COLO668 (cell line): ENCODE results near the gene ZNF280D.
"Not testable (repeated sequence)": the region's sequence is repeated elsewhere in the genome, so short reads cannot be mapped to it uniquely, and the experiment has no call there.

Experiments
- DNase-seq: peaks from one replicate; lab custom pipeline; 2025; ENCODE audit not compliant: unreplicated experiment; lab: John Stamatoyannopoulos, UW

ZNF280D gene

GRCh38 chr15:56719021-56719612 lies 14.2 kb downstream of the ZNF280D start:
- DNase-seq: no peak

DNA sequence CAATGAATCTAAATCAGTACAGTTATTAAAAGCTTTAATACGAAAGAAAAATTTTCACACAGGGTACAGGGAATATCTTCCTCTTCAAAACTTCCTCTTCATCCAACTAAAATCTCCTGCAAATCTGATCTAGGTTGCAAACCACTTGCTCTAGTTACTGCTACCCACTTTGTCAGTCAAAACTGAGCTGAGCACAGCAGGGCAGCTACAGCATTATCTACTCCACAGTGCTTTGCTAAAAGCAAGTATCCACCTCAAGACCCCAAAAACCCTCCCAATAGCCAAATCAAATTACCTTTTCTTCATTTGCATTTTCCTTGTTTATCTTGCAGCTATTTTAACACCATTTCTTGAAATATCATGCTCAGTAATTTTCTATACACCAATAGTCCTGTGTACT lies 14.7 kb downstream of the ZNF280D start:
- DNase-seq: no peak

- no peak for DNase-seq
Measured at GRCh38 chr15:56716334-56716733, 17.0 kb downstream of the ZNF280D start.

DNA sequence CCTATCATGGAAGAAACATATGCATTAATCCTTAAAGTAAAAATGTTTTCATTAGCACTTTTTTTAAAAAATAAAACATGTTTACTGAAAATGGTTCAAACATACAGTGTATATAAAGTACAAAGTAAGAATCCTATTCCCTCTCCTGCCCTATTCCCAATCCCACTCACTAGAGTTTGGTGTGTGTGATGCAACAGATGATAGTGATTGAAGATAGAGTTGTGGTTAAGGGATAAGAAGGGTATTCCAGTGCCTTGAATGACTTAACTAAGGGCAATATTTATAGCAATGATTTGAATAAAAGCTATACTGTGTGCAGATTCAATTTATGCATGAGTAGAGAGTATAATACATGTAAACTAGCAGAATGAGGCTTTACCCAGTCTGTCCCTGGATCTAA lies 18.1 kb downstream of the ZNF280D start:
- DNase-seq: no peak

GRCh38 chr15:56709502-56709901 lies 23.8 kb downstream of the ZNF280D start:
- DNase-seq: not testable (repeated sequence)

GRCh38 chr15:56699743-56700142 lies 33.6 kb downstream of the ZNF280D start:
- DNase-seq: no peak

GRCh38 chr15:56698270-56698669 lies 35.0 kb downstream of the ZNF280D start:
- no peak for DNase-seq

DNA sequence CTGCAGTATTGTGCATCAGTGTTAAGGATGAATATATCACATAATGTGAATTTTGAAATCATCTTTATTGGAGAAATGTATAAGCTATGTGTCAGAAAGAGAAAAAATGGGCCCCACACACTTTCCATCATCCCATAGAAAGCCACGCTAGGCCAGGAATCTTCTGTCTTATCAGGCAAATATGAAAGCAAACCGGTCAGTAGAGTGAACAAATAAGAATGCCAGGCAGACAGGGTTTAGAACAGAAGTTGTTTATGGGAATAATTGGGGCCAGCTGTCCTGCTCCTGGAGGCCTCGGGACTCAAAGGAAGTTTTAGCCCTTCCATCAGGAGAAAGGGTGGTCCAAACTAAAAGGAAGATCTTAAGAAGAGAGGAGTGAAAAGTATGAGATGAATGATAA lies 39.5 kb downstream of the ZNF280D start:
- DNase-seq: no peak

GRCh38 chr15:56690733-56691132 lies 42.6 kb downstream of the ZNF280D start:
- DNase-seq: no peak

DNA sequence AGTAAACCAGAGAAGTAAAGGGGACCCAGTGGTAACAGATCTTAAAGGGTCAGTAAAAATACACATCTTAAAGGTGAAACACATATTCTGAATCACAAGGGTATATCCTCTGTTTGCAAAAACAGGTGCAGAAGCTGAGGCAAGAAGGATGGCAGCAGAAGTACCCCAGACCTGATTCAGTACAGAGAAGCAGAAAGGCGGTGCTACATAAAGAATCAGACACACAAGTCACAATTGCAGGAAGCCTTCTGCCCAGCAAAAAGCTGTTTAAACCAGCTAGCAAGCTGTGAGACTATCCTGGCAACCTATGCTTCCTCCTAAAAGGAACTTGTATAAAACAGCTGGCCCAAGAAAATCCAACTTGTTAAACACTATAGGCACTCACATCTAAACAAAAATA lies 49.4 kb downstream of the ZNF280D start:
- no peak for DNase-seq

DNA sequence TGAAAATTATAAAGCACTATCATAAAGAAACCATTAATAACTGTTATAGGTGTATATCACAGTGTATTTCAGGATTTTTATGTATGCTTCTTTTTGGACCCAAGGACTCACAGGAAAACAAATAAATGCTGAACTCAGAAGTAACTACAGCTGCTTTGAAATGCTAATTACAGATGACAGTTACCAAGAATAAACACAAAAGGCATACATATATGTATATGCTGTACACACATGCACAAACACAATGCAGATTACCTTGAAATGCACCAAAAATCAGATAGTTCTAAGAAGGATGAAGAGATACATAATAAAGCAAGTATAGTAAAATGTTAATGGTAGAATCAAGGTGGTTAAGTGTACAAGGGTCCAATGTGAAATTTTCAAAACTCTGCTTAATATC lies 52.2 kb downstream of the ZNF280D start:
- DNase-seq: no peak

- no peak for DNase-seq
Measured at GRCh38 chr15:56679225-56679624, 54.1 kb downstream of the ZNF280D start.

- no peak for DNase-seq
Measured at GRCh38 chr15:56678571-56678970, 54.7 kb downstream of the ZNF280D start.

- DNase-seq: no peak
Measured at GRCh38 chr15:56677271-56677670, 56.0 kb downstream of the ZNF280D start.

DNA sequence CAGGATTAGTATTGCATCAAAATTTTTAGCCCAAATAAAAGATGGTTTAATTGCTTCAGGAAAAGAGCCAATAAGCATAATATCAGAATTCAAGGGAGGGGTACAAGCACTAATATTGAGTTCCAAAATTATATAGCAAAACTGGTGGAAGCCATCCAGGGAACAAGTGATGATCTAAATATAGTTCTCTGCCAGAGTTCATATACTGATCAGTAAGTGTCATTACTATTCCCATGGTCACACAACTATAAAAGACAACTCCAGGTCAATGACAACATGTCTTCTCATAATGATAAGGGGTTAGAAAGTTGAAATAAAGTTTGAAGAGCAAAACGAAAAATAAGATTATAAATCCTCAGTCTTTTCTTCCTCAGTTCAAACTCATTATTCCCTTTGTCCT lies 57.4 kb downstream of the ZNF280D start:
- DNase-seq: no peak

DNA sequence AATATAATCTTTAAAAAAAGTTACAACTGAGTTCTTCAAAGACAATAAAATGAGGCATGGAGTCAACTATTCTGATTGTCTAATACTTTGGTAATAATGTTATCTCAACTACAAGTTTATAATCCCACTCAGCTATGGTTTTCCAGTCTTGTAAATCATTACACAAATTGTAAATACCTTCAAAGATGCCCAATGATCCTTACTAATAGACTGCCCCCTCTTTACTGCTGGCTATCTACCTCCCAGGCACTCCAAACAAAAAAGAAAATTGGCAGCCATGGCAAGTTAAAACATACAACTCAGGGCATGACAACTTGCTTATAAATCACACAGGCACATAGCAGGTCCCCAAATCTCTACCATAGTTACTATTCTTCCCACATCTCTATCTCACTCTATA lies 58.5 kb downstream of the ZNF280D start:
- DNase-seq: no peak

DNA sequence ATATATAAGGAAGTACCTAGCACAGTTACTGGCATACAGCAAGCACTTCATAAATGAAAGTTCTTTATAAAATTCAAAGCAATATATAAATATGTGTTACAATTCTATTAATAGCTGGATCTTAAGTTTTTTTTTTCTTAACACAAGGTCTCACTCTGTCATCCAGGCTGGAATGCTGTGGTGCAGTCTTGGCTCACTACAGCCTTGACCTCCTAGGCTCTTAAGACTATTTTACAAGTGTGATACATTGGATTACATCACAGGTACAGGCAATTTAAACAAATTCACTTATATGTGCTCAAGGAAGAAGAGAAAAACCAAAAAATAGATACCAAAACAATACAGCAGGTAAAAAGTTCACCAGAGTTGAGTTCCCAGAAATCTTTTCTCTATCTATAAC lies 60.6 kb downstream of the ZNF280D start:
- no peak for DNase-seq

- no peak for DNase-seq
Measured at GRCh38 chr15:56667517-56667916, 65.8 kb downstream of the ZNF280D start.

GRCh38 chr15:56660943-56661342 lies 72.4 kb downstream of the ZNF280D start:
- DNase-seq: no peak

- DNase-seq: no peak
Measured at GRCh38 chr15:56659197-56659596, 74.1 kb downstream of the ZNF280D start.

GRCh38 chr15:56654624-56655023 lies 78.7 kb downstream of the ZNF280D start:
- no peak for DNase-seq

DNA sequence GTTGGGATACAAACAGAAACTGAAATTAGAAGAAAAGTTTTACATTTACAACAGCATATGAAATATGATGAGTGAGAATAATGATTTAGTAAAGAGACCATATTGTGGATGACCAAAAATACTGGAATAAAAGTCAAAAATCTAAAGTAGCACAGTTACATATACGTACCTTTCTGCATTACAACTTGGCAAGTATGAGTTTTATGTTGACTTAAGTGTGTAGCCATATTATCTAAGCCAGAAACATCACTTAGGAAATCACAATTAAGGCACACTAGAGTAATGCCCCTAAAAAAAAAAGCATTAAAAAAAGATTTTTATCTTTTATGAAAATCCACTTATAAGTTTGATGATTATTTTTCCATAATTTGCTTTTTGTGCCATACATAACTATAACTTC lies 79.1 kb downstream of the ZNF280D start:
- no peak for DNase-seq

GRCh38 chr15:56653787-56654186 lies 79.5 kb downstream of the ZNF280D start:
- no peak for DNase-seq

DNA sequence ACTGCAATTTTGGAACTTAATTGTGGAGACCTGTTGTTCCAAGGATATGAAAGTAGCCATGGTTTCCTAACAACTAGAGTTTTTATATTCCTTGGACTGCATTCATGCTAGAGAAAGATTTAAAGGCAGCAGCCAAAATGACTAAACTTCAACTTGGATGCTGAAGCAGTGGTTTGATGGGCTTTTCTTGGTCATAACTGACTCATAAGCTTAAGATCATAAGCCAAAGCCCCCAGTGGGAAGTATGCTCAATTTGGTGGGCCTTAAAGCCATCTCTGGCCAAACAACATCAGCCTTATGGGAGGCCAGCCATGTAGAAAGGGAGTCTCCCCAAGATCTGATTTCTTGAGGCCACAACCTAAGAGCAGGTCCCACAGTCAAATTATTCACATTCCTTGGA lies 80.2 kb downstream of the ZNF280D start:
- DNase-seq: no peak
